ENCODE measurements around the gene BLOC1S1. TPM values are rescaled to one million over a fixed set of nuclear protein-coding genes. Genes with fewer than 3 reads are reported as not detected.

Gene BLOC1S1
- total and polyA plus RNA-seq, 2 of the 4 experiments (the other 2 are of a cell fraction) = 128 to 285 TPM

DNA sequence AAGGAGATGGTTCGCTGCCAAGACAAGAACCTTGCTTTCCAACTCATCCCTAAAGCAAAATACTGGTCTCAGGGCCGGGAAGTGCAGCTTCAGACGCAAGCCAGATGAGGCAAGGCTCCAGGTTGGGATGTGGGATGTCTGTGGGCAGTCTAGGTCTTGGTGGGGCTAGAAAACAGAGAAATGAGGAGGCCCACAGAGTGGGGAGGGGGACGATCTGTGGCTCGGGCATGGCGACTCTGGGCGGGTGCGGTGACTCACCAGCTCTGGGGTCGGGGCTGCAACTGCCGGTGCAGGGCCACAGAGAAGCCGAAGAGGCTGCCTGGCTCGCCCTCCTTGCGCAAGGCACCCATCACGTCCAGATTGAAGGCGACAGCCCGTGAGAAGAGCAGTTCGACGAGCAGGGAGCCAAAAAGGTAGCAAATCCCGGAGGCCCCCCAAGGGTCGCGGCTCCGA is 8.6 kb upstream of the BLOC1S1 start:
- Histone ChIP-seq H3K9me1 (ENCODE audit: insufficient read depth, low read length) (no peaks in the 10 kb centered on the region; the same call in 1 of the 2 replicates), H2AK5ac (ENCODE audit: low read depth, low read length) (no peak overlapping the region), H4K8ac (ENCODE audit: low read depth in 2 of 2, low read length in 2 of 2) (no peak overlapping the region), H3K4me2 (ENCODE audit: low read depth, low read length) (peak overlapping the region; percentile 84), H2AFZ (replicated peaks; ENCODE audit: low read length, poor library complexity) (peak overlapping the region; percentile 91), H3K14ac (replicated peaks; ENCODE audit: low read depth, low read length) (no peak overlapping the region), H3K18ac (ENCODE audit: low read depth, low read length) (no peak overlapping the region), H2BK120ac (ENCODE audit: low read depth, low read length) (no peak overlapping the region), H4K5ac (ENCODE audit: low read depth, low read length) (no peak overlapping the region), H3K56ac (ENCODE audit: extremely low read depth, insufficient read depth, low read length) (no peak overlapping the region), H3K36me3 (ENCODE audit: control insufficient read depth, insufficient read depth, low read length) (no peaks in the 10 kb centered on the region), H2BK20ac (ENCODE audit: low read depth, low read length) (no peak overlapping the region), H3K4me1 (ENCODE audit: control insufficient read depth, insufficient read depth, low read length) (peaks cover 3% of the 10 kb centered on the region; the same call in 1 of the 2 replicates), H4K20me1 (ENCODE audit: insufficient read depth, low read length) (no peaks in the 10 kb centered on the region), H2AK9ac (replicated peaks; ENCODE audit: low read depth, low read length, poor library complexity) (peak overlapping the region; percentile 23), H2BK5ac (ENCODE audit: low read depth, low read length, poor library complexity, severe bottlenecking) (no peak overlapping the region), H3K9ac (ENCODE audit: low read depth, low read length) (no peak overlapping the region), H2BK15ac (ENCODE audit: low read depth, low read length) (no peak overlapping the region), H3K4ac (ENCODE audit: low read depth, low read length) (no peak overlapping the region), H3K23ac (ENCODE audit: low read depth, low read length) (no peak overlapping the region), H4K91ac (ENCODE audit: insufficient read depth, low read depth, low read length) (no peak overlapping the region), H3K27me3 (ENCODE audit: control insufficient read depth, insufficient read depth, low read length) (peaks cover 25% of the 10 kb centered on the region), H3K9me3 (ENCODE audit: control insufficient read depth, insufficient read depth, low read length) (no peaks in the 10 kb centered on the region), H3K79me1 (ENCODE audit: low read depth in 1 of 2, low read length in 2 of 2) (no peaks in the 10 kb centered on the region), H3K4me3 (ENCODE audit: insufficient read depth, low read depth, low read length) (peak overlapping the region; percentile 74), H3K27ac (ENCODE audit: insufficient read depth, low read length) (no peak overlapping the region)
- intact Hi-C loops (cut with micrococcal nuclease) = no loop called here
- BruUV-seq (replicated peaks) = no TSS peak
- WGBS, 2 experiments (ENCODE audit: extremely low coverage in 2 of 2, insufficient read length in 1 of 2) = 5% methylated on average over 12 of the region's 22 CpGs; no CpG with 5 or more reads in 1 of the 2 experiments
- dilution Hi-C loops (cut with HindIII; ENCODE audit: low sequenced_read_pairs, unreplicated experiment) = no loop called here
- ChIA-PET POLR2A (ENCODE audit: unreplicated experiment) (no interaction called here), CTCF (no interaction called here)
- DNase-seq (no peak), ATAC-seq (ENCODE audit: low read depth) (peak; percentile 19)
- TF ChIP-seq USF2 (IDR thresholded peaks at IDR 0.05; ENCODE audit: low read depth, low read length) (no peak), CEBPB (IDR thresholded peaks at IDR 0.05; ENCODE audit: low read depth, low read length) (peak; percentile 81)
- in situ Hi-C loops (cut with MboI; ENCODE audit: low sequenced_read_pairs) = no loop called here

Measured in IMR-90 (cell line).